Upper lobe of left lung (tissue), 4 donors: ENCODE data around the gene DDAH1.

Experiments
- EP300 ChIP-seq, 4 donors: sonication (generic); formaldehyde crosslinking; IDR thresholded peaks; one replicate each; pipeline ENCODE4 v1.5.1; 2017; ENCODE audit warnings: antibody characterized with exemption in 4 of 4, control low read depth in 2 of 4
- POLR2A ChIP-seq, 4 donors: fragments of 450-650 bp; IDR thresholded peaks; one replicate each; pipeline ENCODE4 v1.5.1; 2016 to 2017; ENCODE audit warnings: antibody characterized with exemption in 4 of 4, mild to moderate bottlenecking in 2 of 4
- POLR2AphosphoS5 ChIP-seq, 2 donors: sonication (generic); formaldehyde crosslinking; IDR thresholded peaks; one replicate each; pipeline ENCODE4 v1.5.1; 2017; ENCODE audit warnings: antibody characterized with exemption in 2 of 2

DNA sequence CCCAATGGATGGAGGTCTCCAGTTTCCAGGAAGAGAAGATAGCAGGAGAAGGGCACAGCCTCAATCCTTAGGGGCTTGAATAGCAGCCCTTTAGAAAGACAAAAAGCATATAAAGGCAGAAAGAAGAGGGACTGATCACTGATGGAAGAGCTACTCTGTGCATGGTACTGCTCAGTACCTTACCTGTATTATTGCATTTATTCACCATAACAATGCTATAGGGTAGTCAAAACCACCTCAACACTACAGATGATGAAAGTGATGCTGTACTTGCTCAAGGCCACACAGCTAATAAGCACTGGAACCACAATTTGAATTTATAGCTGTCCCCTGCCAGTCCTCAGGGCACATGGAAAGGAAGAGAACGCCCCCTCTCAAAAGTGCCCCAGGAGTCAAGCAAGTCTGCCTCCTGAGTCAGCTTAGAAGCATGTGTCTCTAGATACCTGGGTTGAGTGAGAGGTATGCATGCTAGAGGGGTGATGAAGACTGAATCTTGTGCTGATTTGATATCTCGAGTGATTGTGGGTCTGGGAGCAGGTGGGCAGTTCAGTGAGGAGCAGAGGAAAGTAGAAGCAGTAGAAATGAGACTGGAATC lies 13.6 kb downstream of the DDAH1 start:
- TF ChIP-seq POLR2A (IDR thresholded peaks at IDR 0.05): no peak
- TF ChIP-seq EP300 (IDR thresholded peaks at IDR 0.05): no peak
- no peak for TF ChIP-seq POLR2AphosphoS5 (IDR thresholded peaks at IDR 0.05)
